BLaER1 treated with 17β-estradiol and CSF1 and Interleukin-3, amounts not matched to agents 10 nM and 100 nM (cell line): Measurements from ENCODE around the gene ADARB2.

Experiments
- H3K27ac ChIP-seq, 11 experiments: shearing (Covaris generic); formaldehyde crosslinking; 2 replicates each; pipeline ENCODE4 v1.8.1; 2022
- H3K27me3 ChIP-seq, 11 experiments: shearing (Covaris generic); formaldehyde crosslinking; 2 replicates each; pipeline ENCODE4 v1.8.1; 2022
- H3K36me3 ChIP-seq, 11 experiments: shearing (Covaris generic); formaldehyde crosslinking; 2 replicates each; pipeline ENCODE4 v1.8.1; 2022
- H3K4me1 ChIP-seq, 10 experiments: shearing (Covaris generic); formaldehyde crosslinking; 2 replicates each; pipeline ENCODE4 v1.8.1; 2022
- H3K4me2 ChIP-seq, 11 experiments: shearing (Covaris generic); formaldehyde crosslinking; 2 replicates each; pipeline ENCODE4 v1.8.1; 2022
- H3K4me3 ChIP-seq, 10 experiments: shearing (Covaris generic); formaldehyde crosslinking; 2 replicates each; pipeline ENCODE4 v1.8.1; 2022
- H3K9ac ChIP-seq, 11 experiments: shearing (Covaris generic); formaldehyde crosslinking; 2 replicates each; pipeline ENCODE4 v1.8.1; 2022
- H3K9me3 ChIP-seq, 11 experiments: shearing (Covaris generic); formaldehyde crosslinking; replicated peaks in 1 of 11; 2 replicates each; pipeline ENCODE4 v1.8.1; 2022
- H4K20me1 ChIP-seq, 11 experiments: shearing (Covaris generic); formaldehyde crosslinking; 2 replicates each; pipeline ENCODE4 v1.8.1; 2022
- Cebpa-rat ChIP-seq, 11 experiments: shearing (Covaris generic); IDR thresholded peaks; 2 replicates each; pipeline ENCODE4 v1.8.1; 2022

The ADARB2 gene

DNA sequence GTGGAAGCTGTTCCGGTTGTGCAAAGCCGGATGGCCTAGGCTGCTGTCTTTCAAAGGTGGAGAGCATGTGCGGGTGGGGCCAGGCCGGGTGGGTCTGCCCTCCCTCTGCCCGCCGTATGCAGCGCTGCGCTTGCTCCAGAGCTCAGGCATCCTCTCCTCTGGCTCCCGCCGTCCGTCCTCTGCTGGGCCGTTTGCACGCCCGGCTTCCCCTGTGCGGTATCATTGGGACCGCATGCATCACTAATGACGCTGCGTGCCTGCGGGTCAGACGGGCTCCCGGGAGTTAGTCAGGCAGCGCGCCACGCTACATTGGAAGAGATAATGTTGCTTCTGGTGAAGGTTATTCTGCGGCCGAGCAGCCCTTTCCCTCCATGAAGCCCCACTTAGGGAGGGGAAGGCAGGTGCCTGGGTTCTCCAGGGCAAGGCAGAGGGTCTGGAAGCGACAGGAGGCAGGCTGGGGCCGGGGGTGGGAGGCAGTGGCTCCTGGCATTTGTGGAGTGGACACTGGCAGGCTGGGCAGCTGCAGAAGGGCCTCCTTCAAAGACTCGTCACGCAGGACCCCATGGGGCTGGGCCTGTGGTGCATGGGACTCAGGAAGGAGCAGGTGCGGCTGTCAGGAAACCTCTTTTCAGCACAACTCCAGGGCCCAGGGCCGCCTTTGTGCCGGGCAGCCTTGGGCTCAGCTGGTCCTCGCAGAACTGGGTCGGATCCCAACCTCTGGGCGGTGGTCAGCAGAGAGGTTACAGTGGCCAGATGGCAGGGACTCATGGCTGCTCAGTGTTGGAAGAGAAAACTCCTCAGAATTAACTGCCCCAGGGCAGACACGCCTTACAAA, 362.6 kb downstream of the ADARB2 start:
- Histone ChIP-seq H3K27me3 (peaks cover 0 to 15% (median 0%) of the 10 kb centered on the region in 11 experiments; a peak in 7 of 22 replicates), H3K9ac (no peak overlapping the region), H3K9me3 (peaks cover 0 to 6% (median 0%) of the 10 kb centered on the region in 11 experiments; a peak in 1 of 22 replicates), H3K27ac (no peak overlapping the region), H3K4me2 (peak overlapping the region in 8 of 11 experiments; percentile 30 to 71 (median 53); a peak in 15 of 22 replicates), H3K4me3 (no peak overlapping the region), H4K20me1 (no peaks in the 10 kb centered on the region; a peak in 1 of 22 replicates), H3K36me3 (no peaks in the 10 kb centered on the region), H3K4me1 (peaks cover 5 to 26% (median 19%) of the 10 kb centered on the region in 10 experiments)
- TF ChIP-seq Cebpa-rat (IDR thresholded peaks at IDR 0.05): no peak

DNA sequence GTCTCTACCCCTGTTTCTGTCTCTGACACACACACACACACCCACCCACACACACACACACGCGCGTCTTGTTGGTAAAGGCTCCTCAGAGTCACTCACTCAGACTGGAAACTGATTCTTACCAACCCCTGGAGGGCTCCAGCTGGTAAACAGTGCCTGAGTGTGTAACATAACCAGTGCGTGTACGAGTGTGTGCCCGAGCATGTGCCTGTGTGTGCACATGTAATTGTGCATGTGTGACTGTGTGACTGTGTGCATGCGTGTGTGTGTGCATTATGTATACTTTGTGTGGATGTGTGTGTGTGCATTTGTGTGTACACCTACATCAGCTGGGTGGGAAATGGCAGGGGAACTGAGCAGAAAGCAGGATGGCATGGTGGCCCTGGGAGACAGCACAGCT, 364.0 kb downstream of the ADARB2 start:
- Histone ChIP-seq H4K20me1 (no peaks in the 10 kb centered on the region; a peak in 1 of 22 replicates), H3K4me3 (no peak overlapping the region), H3K36me3 (no peaks in the 10 kb centered on the region), H3K9me3 (peaks cover 0 to 6% (median 0%) of the 10 kb centered on the region in 11 experiments; a peak in 1 of 22 replicates), H3K27me3 (peaks cover 0 to 15% (median 0%) of the 10 kb centered on the region in 11 experiments; a peak in 7 of 22 replicates), H3K9ac (no peak overlapping the region), H3K27ac (no peak overlapping the region), H3K4me1 (peaks cover 11 to 37% (median 28%) of the 10 kb centered on the region in 10 experiments), H3K4me2 (no peak overlapping the region)
- TF ChIP-seq Cebpa-rat (IDR thresholded peaks at IDR 0.05): no peak

DNA sequence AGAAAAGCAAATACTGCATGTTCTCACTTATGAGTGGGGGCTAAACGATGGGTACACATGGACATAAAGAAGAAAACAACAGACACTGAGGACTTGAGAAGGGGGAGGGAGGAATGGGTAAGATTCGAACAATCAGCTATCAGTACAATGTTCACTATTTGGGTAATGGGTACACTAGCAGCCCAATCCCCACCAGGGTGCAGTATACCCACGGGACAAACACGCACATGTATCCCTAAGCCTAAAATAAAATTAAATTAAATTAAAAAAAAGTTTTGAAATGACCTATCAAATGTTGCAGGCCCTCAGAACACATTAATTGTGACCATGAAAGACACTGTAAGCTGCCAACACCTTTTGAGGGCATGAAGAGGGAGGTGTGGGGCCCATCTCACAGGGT, 365.1 kb downstream of the ADARB2 start:
- H3K4me2 ChIP-seq: no peak overlapping the region
- no peaks in the 10 kb centered on the region for H3K36me3 ChIP-seq
- peaks cover 0 to 15% (median 0%) of the 10 kb centered on the region in 11 experiments; a peak in 7 of 22 replicates for H3K27me3 ChIP-seq
- H3K4me3 ChIP-seq: no peak overlapping the region
- H3K9me3 ChIP-seq: peaks cover 0 to 6% (median 0%) of the 10 kb centered on the region in 11 experiments; a peak in 1 of 22 replicates
- no peak overlapping the region for H3K9ac ChIP-seq
- no peaks in the 10 kb centered on the region; a peak in 1 of 22 replicates for H4K20me1 ChIP-seq
- H3K4me1 ChIP-seq: peaks cover 11 to 37% (median 28%) of the 10 kb centered on the region in 10 experiments
- no peak overlapping the region for H3K27ac ChIP-seq
- no peak for TF ChIP-seq Cebpa-rat (IDR thresholded peaks at IDR 0.05)

DNA sequence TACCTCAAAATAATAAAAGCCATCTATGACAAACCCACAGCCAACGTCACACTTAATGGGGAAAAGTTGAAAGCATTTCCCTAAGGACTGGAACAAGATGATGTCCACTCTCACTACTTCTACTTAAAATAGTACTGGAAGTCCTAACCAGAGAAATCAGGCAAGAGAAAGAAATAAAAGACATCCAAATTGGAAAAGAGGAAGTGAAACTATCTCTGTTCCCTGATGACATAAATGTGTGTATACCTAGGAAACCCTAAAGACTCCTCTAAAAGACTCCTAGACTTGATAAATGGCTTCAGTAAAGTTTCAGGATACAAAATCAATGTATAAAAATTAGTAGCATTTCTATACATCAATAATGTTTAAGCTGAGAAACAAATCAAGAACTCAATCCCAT, 367.0 kb downstream of the ADARB2 start:
- Histone ChIP-seq H3K27me3 (peaks cover 0 to 14% (median 0%) of the 10 kb centered on the region in 11 experiments; a peak in 7 of 22 replicates), H3K9ac (no peak overlapping the region), H4K20me1 (no peaks in the 10 kb centered on the region; a peak in 1 of 22 replicates), H3K9me3 (peaks cover 0 to 6% (median 0%) of the 10 kb centered on the region in 11 experiments; a peak in 1 of 22 replicates), H3K36me3 (no peaks in the 10 kb centered on the region), H3K4me3 (no peak overlapping the region), H3K4me1 (peaks cover 11 to 35% (median 27%) of the 10 kb centered on the region in 10 experiments), H3K4me2 (peak overlapping the region in 10 of 11 experiments; percentile 6 to 84 (median 72); a peak in 18 of 22 replicates), H3K27ac (no peak overlapping the region)
- no peak for TF ChIP-seq Cebpa-rat (IDR thresholded peaks at IDR 0.05)

DNA sequence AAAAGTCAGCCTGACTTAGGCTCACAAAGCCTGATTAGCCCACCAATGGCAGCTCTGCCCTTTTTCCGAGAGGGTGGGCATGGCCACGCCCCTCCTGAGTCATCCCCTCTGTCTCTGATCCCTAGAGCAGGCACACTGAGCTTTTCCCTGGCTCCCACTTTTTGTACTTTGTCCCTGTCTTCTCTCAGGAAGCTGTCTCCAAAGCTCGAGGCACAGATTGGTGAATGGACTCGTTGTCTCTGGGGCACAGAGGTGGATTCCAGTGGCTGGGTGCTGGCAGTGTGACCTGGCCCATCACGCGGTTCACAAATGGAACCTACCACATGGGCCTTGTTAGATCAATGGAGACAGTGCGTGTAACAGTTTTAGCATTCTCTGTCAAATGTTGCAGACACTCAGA, 367.7 kb downstream of the ADARB2 start:
- Histone ChIP-seq H4K20me1 (no peaks in the 10 kb centered on the region; a peak in 1 of 22 replicates), H3K4me1 (peaks cover 11 to 28% (median 21%) of the 10 kb centered on the region in 10 experiments), H3K4me2 (peak overlapping the region; percentile 36 to 84 (median 72)), H3K27ac (no peak overlapping the region), H3K27me3 (peaks cover 0 to 8% (median 0%) of the 10 kb centered on the region in 11 experiments; a peak in 7 of 22 replicates), H3K9me3 (peaks cover 0 to 6% (median 0%) of the 10 kb centered on the region in 11 experiments; a peak in 1 of 22 replicates), H3K4me3 (no peak overlapping the region), H3K36me3 (no peaks in the 10 kb centered on the region), H3K9ac (no peak overlapping the region)
- TF ChIP-seq Cebpa-rat (IDR thresholded peaks at IDR 0.05): no peak

DNA sequence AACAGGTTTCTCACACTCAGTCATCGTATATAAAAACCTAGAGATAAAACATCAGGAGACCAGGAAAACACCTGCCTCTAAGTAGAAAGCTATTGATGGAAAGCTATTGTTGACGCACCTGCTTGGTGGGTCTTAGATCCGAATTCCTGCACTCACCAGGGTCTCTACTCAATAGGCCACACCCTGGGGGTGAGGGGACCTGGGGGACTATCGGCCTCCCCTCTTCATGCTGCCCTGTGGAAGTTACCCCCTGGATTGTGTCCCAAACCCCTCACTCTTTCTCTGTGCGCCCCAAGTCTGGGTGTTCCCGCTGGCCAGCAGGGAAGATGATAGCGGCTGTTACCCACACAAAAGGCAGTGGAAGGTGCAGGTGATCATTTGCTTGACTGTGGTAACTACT, 368.1 kb downstream of the ADARB2 start:
- Histone ChIP-seq H3K4me2 (peak overlapping the region; percentile 36 to 84 (median 72); a peak in 19 of 22 replicates), H3K9ac (no peak overlapping the region), H4K20me1 (no peaks in the 10 kb centered on the region; a peak in 1 of 22 replicates), H3K27ac (no peak overlapping the region), H3K9me3 (peaks cover 0 to 8% (median under 1%) of the 10 kb centered on the region in 11 experiments; a peak in 8 of 22 replicates), H3K4me1 (peaks cover 11 to 24% (median 18%) of the 10 kb centered on the region in 10 experiments), H3K27me3 (peaks cover 0 to 3% (median 0%) of the 10 kb centered on the region in 11 experiments; a peak in 4 of 22 replicates), H3K4me3 (no peak overlapping the region), H3K36me3 (no peaks in the 10 kb centered on the region)
- TF ChIP-seq Cebpa-rat (IDR thresholded peaks at IDR 0.05): no peak

DNA sequence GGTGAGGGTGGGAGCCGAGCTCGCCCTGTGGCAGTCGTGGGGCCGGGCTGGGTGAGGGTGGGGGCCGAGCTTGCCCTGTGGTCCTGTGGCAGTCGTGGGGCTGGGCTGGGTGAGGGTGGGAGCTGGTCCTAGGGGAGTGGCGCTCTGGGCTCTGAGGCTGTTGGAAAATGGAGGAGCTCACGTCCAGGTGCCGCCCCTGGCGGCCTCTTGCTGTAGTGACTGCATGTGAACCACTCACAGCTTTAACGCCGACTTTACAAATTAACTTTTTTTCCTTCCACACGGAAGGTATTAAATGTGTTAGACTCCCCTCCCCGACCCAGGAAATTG, 368.5 kb downstream of the ADARB2 start:
- H3K36me3 ChIP-seq: no peaks in the 10 kb centered on the region
- H3K4me3 ChIP-seq: no peak overlapping the region
- H3K9me3 ChIP-seq: peaks cover 0 to 9% (median 5%) of the 10 kb centered on the region in 11 experiments; a peak in 18 of 22 replicates
- H3K27ac ChIP-seq: no peak overlapping the region
- H3K9ac ChIP-seq: no peak overlapping the region
- no peaks in the 10 kb centered on the region for H3K27me3 ChIP-seq
- TF ChIP-seq Cebpa-rat (IDR thresholded peaks at IDR 0.05): no peak
- H4K20me1 ChIP-seq: no peaks in the 10 kb centered on the region; a peak in 1 of 22 replicates
- H3K4me1 ChIP-seq: peaks cover 11 to 23% (median 18%) of the 10 kb centered on the region in 10 experiments
- H3K4me2 ChIP-seq: peak overlapping the region in 7 of 11 experiments; percentile 65 to 84 (median 76); a peak in 12 of 22 replicates

DNA sequence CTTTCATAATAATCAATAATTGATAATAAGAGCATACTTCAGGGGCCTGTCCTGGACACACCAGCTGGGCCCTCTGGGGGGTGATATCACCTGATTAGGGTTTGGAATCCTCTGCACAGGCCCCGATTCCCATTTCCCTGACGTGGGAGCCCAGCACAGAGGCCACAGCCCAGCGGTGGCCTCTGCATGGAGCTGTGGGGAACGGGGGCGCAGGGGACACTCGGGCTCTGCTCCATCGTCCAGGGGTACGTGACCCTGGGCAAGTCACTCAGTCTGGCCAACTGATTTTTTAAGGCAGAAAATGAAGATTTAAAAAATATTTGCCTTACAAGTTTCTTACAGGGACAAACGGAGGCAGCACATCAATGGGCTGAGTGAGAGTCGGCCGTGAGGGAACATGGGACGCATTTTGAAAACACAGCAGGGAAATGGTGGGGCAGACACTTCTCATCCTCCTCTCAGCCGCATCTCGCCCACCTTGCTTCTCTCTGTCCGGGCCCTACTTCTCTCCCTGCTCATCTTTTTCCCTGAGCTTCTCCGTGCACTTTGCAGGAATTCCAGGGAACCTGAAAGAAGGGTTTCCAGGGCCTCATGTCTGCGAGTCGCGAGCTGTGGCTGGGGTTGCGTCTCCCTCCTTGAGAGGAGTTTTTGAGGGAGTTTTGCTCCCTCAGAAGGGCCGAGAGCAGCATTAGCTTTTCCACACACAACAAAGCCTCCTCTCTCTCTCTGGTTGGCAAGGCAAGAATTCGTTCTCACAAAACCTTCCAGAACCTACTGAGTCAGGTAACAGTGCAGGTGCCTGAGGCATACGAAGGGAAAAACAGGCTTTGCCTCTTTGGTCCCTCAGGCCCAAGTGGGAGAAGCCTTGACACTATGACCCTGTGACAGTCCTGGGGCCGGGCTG, 369.1 kb downstream of the ADARB2 start:
- Histone ChIP-seq H3K9ac (no peak overlapping the region), H3K4me1 (peaks cover 11 to 23% (median 18%) of the 10 kb centered on the region in 10 experiments), H3K9me3 (peaks cover 5 to 13% (median 11%) of the 10 kb centered on the region in 11 experiments; a peak in 19 of 22 replicates), H3K27me3 (no peaks in the 10 kb centered on the region), H3K27ac (no peak overlapping the region), H3K36me3 (no peaks in the 10 kb centered on the region), H3K4me3 (no peak overlapping the region), H3K4me2 (peak overlapping the region in 4 of 11 experiments; percentile 72 to 84 (median 78); a peak in 3 of 22 replicates), H4K20me1 (no peaks in the 10 kb centered on the region; a peak in 1 of 22 replicates)
- no peak for TF ChIP-seq Cebpa-rat (IDR thresholded peaks at IDR 0.05)
